Measurements from ENCODE around the gene GMEB2.

GMEB2 gene

GRCh38 chr20:63539092-63539430, 87.8 kb downstream of the GMEB2 start:
- no peak overlapping the region for H3K4me3 ChIP-seq (ENCODE audit: low read depth, low read length)

DNA sequence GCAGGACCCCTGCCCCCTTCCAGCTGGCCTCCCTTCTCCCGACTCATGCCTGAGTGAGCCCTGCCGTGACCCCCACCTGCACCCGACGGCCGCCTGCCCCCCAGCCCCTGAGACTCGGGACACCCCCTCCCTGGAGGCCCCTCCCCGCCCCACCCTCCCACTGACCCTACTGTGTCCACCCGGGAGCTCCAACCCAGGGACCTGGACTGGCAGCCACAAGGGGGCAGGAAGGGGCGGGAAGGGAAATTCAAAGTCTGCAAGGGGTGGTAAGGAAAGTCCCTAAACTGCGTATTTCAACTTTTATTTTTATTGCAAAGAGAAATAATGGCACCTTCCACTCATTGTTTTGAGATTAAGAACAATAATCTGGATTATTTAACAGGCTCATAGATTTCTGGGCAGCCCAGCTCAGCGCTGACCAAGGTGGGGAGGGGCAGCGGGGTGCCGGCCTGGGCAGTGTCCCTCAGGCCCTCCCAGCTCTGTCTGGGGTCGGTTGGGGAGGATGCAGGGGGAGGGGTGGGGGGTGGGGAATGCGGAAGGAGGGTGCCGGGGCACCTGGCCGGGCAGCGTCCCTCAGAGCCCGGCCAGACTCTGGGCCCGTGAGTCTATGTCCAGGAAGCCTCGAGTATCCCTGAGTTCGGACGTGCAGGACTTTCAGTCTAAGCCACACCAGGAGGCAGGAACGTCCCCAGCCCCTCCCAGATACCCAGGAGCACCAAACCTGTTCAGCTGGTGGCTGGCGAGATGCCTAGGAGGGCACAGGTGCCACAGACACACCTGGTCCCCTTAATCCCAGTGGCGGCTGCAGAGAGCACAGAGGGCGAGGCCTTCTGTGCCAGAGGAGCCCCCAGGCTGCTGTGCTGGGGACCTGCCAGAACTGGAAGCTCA, 88.5 kb downstream of the GMEB2 start:
- TF ChIP-seq, protein P1, sequence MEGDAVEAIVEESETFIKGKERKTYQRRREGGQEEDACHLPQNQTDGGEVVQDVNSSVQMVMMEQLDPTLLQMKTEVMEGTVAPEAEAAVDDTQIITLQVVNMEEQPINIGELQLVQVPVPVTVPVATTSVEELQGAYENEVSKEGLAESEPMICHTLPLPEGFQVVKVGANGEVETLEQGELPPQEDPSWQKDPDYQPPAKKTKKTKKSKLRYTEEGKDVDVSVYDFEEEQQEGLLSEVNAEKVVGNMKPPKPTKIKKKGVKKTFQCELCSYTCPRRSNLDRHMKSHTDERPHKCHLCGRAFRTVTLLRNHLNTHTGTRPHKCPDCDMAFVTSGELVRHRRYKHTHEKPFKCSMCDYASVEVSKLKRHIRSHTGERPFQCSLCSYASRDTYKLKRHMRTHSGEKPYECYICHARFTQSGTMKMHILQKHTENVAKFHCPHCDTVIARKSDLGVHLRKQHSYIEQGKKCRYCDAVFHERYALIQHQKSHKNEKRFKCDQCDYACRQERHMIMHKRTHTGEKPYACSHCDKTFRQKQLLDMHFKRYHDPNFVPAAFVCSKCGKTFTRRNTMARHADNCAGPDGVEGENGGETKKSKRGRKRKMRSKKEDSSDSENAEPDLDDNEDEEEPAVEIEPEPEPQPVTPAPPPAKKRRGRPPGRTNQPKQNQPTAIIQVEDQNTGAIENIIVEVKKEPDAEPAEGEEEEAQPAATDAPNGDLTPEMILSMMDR (IDR thresholded peaks at IDR 0.05; ENCODE audit: borderline replicate concordance, insufficient read depth, low read depth, low read length), result no peak
- no peak overlapping the region for H3K4me3 ChIP-seq (ENCODE audit: low read depth, low read length)

More at GRCh38 chr20:63539092-63539430, 87.8 kb downstream of the GMEB2 start:
- TF ChIP-seq, protein P1 (IDR thresholded peaks at IDR 0.05; ENCODE audit: borderline replicate concordance, insufficient read depth, low read depth, low read length), result no peak
